SW 1271 (cell line): ENCODE results near the gene CUL7.
A peak's percentile ranks its signal among the peaks of the same experiment; 100 is the strongest.
"Not testable (repeated sequence)": the region's sequence is repeated elsewhere in the genome, so short reads cannot be mapped to it uniquely, and the experiment has no call there.

Experiments used
- DNase-seq, 2 experiments: peaks; one replicate each; lab custom pipeline; 2025; lab: John Stamatoyannopoulos, UW

The CUL7 gene

DNA sequence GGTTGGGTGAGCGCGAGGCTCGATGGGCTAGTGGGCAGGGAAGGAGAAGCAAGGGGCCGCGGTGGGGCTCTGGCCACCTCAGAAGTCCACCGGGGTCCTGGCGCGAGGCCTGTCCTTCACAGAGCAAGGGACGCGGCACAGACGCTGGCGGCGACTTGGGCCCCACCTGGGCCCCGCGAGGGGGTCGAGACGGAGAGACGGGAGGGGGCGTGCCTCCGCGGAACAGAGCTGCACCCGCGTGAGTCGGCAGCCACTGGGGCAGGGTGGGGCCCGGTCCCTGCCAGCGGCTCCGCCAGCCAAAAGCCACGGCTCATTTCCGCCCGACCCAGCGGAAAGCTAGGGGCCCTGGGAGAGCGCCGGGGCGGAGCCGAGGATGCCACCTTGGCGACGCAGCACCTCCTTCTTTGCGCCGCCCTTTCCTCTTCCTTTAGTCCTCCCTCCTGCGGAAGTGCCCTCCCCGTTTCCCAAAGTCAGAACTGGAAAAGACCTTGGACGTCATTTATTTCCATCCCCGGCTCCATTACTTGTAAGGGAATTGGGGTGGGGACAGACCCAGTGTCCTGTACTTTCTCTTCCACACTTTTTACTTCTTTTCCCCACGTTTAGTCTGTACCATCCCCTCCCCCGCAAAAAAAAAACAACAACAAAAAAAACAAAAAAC lies at the start of gene CUL7:
Gene CUL7 (minus strand): TSS at position 307 of the 661 bp plus-strand sequence. CDS start 1,063 bp downstream, outside the sequence.
- peak; percentile 91 to 95 for DNase-seq

DNA sequence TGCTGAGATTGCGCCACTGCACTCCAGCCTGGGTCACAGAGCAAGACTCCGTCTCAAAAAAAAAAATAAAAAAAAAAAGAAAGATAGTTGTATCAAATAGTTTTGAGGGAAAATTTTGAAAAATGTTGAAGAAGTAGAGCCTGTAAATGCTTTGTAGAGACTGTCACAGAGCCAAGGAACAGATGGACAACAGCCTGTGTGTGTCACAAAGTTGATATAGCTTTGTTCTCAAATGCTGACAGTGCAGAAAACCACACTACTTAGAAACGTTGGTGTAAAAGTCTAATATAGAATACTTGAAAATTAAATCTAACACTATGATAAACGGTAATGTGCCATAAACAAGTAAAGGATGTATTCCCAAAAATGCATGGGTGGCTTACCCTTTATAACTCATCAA lies 47.8 kb upstream of the CUL7 start:
- no peak for DNase-seq

- no peak for DNase-seq
These were observed 43.9 kb upstream of the CUL7 start for GRCh38 chr6:43097502-43097901.

GRCh38 chr6:43097098-43097489 lies 43.4 kb upstream of the CUL7 start:
- DNase-seq = no peak

DNA sequence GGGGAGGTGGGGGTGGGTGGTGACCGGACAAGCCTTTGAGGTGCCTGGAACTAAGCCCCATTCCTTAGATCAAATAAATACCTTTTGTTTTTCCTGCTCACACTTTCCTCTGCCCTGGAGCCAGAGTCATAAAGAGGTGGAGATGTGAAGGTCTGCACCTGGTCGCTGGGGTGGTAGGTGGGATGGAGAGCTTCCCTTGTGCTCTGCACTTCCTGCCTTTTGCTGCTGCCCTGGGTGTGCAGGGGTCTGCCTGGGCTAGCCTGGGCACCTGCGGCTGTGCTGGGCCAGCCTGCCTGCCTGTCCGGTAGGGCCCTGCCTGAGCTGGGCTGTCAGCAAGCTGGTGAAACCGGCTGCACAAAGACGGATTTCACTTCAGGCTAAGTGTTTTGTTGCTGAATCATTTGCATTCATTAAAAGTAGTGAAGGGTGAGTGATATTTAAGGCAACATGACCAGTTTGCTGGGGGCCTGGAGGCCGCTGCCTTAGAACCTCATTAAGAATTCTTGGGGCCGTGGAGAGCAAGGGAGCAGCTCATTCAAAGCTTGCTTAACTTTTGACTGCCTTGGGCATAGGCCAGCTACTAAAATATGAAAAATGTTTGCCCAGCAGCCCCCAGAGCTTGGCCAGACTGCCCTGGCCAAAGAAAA lies 42.9 kb upstream of the CUL7 start:
- no peak for DNase-seq

- DNase-seq = no peak
These were observed 42.3 kb upstream of the CUL7 start for GRCh38 chr6:43095939-43096338.

GRCh38 chr6:43093436-43094289 lies 40.0 kb upstream of the CUL7 start:
- no peak for DNase-seq

- DNase-seq = no peak
These were observed 39.0 kb upstream of the CUL7 start for GRCh38 chr6:43092635-43093034.

GRCh38 chr6:43091436-43091991 lies 37.9 kb upstream of the CUL7 start:
- DNase-seq = no peak

GRCh38 chr6:43091020-43091419 lies 37.4 kb upstream of the CUL7 start:
- DNase-seq = no peak

GRCh38 chr6:43090559-43090956 lies 36.9 kb upstream of the CUL7 start:
- DNase-seq = no peak

- no peak for DNase-seq
These were observed 36.4 kb upstream of the CUL7 start for GRCh38 chr6:43089874-43090558.

GRCh38 chr6:43089467-43089866 lies 35.8 kb upstream of the CUL7 start:
- no peak for DNase-seq

DNA sequence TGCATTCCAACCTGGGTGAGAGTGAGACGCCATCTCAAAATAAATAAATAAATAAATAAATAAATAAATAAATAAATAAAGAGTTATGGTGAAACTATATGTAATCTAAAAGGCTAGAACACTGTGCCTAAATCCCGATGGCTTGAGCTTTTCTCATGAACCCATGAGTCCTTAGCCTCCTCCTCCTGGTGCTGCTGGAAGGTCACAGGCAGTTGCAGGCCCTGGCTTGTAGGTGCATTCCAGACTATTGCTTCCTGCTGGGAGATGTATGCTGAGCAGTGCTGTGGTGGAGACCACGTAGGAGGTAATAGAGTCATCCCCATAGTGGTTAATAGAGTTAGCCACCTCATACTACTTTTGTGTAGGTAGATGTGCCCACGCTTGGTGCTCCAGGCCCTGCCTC lies 35.0 kb upstream of the CUL7 start:
- no peak for DNase-seq

GRCh38 chr6:43086022-43086658 lies 32.5 kb upstream of the CUL7 start:
- DNase-seq = no peak

DNA sequence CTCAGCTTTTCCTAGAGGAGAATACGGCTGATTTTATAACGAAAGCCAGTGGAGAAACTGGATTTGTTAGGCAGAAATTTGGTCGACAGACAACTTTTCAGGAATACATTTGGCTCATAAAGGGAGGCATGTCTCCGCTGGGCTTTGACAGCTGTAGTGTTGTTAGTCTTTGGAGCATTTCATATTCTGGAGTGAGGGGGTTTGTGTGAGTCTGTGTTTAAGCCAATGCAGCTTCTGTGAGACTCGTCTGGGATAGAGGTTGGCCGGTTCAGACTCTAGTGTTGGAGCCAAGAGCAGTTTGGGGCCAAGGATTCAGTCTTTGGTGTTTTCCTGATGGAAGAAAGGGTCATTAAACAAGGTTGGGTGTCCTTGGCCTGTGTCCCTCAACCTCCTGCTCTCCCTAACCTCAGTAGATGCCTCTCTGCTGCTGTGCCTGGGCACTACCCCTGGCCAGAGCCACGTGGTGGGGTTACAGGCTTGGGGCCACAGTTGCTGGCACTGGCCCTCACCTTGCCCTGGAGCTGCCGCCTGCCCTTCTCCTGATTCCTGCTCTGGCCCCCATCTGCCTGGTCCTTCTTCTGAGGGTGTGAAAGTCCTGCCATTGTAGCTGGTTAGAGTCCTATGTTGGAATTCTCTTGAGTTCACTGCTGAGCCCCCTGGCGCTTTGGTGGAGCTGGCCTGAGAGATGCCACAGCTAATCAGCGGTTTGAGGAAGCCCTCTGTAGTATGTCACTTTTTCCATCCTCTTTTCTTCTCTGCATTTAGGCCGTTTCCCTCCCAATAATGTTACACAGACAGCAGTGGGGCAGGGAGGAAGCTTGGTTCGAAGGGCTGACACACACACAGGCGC lies 29.4 kb upstream of the CUL7 start:
- DNase-seq = no peak

- DNase-seq = not testable (repeated sequence)
These were observed 28.3 kb upstream of the CUL7 start for GRCh38 chr6:43081922-43082321.

GRCh38 chr6:43081043-43081442 lies 27.4 kb upstream of the CUL7 start:
- DNase-seq = no peak

DNA sequence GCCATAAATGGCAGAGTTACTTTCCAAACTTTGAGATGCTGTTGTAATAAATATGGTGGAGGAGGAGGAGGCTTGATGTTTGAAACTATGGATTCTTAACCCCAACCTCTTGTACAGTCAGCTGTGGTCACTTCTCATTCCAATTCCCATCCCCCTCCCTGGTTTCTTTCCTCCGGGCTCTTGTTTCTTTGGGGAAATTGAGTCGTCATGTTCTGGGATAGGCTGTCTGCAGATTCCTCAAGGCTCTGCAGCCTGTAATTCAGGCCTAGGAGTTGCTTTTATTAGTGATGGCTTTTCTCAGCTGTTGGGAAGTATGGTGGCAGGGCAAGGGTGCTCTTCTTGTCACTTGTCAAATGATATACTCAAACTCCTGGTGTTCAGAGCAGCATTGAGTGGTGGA lies 25.0 kb upstream of the CUL7 start:
- DNase-seq = no peak

GRCh38 chr6:43077981-43078511 lies 24.4 kb upstream of the CUL7 start:
- DNase-seq = no peak
